DMS53 treated with DMSO at 0.1 percent for 48 hours (cell line): ENCODE results near the gene MEIS2.

Experiments
- DNase-seq: peaks from one replicate; lab custom pipeline; 2025; ENCODE audit not compliant: unreplicated experiment; lab: John Stamatoyannopoulos, UW

The MEIS2 gene

DNA sequence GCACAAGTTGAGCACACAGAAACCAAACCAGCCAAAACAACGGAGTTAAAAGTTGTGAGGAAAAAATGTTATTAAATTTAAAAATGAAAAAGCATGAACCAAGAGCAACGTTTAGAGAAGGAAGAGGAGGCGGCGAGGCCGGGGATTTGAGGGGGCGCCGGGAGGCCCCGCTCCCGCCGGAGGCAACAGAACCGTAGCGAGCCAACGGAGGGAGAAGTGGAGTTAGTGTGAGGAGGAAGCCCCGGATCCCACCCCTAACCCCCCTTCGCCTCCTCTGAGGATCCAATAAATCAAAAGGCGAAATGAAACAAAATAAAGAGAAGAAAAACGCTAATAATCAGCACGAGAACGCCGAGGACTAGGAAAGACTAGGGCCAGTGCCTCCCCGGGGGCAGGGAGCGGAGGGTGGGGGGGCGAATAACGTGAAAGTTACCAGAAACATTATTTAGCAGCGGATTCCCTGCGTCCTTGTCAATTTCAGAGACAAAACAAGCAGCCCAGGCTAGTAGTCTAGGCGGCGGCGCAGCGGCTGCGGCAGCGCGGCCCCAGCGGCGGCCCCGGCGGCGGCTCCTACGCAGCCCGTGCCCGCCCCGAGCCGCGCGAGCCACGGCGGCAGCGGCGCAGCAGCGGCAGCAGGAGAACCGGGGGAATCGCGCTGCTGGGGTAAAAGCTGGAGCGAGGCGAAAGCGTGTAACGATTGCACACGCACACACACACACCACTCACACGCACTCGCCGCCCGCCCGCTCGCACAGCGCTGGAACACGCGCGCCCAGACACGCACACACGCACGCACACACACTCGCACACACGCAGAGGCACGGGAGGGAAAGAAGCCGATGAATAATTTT lies 1.7 kb downstream of the MEIS2 start:
- DNase-seq, result peak; percentile 12

DNA sequence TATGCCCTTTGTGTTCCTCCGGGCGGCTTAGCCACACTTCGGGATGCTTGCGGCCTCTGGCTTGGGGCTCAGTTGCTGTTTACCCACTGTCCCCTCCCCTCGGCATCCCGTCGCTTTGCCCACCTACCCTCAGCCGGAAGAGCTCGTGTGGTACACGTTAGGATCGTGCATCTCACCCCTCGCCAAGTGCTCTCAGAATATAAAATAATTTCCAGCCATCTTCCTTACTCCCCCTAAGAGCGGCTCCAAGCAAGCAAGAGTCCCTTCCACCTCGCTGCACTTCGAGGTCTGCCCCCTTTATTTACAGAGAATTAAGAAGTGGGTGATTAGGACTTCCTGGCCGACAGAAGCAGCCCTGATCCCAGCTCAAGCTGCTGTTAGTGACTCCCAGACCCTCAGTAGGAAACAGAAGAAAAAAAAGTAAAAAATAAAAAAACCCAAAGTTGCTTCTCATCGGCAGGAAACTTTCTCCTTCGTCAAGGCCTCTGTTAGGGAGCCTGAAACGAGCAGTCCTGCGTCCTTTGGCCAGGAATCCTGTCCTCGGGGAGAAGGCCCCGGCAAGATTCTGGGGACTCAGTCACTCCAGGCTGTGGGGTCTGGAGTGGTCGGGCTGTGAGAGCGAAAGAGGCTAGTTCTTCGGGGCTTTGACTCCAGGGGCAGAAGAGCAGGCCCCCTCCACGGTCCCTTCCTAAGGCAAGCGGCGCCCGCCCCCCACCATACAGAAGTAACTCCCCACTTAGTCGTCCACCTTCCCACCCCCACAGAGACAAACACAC lies 3.0 kb downstream of the MEIS2 start:
- no peak for DNase-seq

DNA sequence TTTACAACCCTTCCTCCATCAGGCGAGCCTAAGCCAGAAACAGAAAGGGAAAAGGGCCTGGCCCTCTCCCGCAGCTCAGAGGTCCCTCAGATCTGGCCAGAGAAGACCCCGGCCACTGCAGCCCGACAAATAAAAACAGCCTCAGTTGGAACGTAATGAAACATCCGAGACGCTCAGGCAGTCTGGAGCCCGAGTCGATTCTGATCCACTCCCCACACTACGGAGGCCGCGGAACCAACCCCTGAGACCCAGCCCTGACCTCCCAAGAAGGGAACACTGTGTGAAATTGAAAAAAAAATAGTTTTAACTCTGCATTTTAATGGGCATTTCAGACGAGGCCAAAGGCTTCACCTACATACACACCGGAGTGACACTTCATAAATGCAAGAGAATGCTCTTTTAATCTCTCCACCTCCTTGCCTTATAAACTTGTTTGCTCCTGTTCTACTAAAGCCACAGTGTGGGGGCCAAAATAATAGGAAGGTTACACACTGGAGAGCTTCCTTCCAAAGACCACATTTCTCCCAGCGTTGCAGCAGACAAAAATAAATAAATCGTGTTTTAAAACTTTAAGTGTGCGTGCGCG lies 3.7 kb downstream of the MEIS2 start:
- DNase-seq, result no peak

DNA sequence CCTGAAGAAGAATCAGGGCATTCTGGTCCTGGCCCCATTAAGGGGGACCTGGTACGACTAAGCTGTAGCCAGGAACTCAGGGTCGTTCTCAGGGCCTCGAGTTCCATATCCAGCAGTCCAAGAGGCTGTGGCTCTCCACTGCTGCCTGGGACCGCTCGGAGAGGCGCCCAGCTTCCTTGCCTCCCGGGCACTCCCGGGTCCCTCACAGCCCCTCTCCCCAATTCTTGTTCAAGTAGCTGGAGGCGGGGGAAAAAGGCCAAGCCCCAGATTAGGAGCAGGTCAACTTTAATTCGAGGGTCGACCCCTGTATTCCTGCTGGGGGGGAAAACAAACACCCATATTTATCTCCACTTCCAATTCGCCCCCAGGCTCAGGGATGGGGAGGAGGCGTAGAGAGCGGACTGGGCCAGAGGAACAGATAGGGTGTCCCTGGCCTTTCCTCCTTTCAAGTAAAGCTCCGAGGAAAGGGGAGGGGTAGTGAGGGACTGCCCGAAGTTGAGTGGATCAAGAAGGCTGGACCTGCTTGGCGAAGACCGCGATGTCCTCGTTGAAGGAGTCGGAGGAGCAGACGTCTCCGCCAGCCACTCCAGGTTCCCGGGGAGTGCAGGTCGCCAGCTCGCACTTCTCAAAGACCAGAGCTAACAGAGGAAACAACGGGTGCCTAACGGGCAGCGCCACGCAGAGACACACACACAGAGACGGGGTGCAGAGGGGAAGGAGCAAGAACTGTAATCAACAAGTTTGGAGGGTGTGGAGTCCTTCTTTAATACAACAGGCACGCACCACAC lies 4.4 kb downstream of the MEIS2 start:
- DNase-seq, result no peak

DNA sequence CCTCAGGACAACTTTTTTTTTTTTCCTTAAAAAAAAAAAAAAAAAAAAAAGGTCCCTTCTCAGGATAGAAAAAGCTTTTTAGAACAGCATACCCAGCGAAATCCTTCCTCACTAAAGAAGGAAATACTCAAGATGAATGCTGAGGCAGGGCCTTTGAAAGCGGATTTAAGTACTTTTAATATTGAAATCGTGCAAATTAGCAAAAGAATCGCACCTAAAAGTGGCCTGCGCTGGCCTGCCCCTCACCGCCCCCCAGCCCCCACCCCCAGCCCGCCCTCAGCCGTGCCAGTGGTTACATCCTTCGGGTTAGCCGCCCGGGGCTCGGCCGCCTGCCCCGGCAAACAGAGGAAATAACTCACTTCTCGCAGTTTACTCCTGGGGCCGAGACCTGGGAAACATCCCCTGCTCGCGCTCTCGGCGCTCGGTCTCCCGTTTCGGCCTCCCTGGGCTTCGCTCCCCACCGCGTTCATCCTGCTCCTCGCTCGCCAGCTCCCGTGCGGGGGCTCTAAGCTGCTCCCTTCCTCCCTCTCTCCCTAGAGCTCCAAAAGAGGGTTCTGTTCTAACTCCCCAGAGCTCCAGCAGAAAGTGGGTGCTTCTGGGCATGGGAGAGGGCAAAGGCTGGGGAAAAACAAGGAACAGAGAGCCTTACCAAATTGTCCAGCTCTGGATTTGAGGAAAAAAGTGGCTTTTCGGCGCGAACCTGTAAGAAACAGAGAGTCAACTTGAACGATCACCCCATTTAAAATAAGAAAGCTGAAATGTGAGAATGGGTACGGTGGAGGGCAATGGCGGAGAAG lies 5.2 kb downstream of the MEIS2 start:
- DNase-seq, result no peak

DNA sequence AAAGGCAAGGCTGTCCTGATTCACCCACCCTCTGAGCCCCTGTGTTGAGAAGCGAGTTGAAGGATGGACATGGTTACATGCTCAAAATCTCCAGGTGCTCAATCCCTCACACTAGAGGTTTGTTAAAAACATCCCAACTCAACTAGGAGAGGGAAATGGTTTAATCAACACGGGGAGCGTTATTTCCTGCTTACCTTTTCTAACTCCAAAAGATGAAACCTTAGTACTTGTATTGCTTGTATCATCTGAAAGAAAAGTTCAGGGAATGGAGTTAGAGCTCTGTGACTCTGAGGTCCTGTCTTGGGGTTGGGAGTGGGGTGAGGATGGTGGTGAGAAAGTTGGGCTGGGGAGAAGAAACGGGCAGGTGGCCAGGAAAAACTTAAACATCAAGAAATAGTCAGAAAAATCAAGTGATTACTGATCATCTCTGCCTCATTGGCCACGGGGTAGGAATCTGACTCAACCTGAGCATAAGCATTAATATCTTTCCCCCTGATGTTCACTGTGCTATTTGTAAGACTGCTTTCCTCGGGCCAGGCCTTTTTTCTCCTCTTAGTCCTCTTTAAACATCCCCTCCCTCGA lies 5.9 kb downstream of the MEIS2 start:
- no peak for DNase-seq

DNA sequence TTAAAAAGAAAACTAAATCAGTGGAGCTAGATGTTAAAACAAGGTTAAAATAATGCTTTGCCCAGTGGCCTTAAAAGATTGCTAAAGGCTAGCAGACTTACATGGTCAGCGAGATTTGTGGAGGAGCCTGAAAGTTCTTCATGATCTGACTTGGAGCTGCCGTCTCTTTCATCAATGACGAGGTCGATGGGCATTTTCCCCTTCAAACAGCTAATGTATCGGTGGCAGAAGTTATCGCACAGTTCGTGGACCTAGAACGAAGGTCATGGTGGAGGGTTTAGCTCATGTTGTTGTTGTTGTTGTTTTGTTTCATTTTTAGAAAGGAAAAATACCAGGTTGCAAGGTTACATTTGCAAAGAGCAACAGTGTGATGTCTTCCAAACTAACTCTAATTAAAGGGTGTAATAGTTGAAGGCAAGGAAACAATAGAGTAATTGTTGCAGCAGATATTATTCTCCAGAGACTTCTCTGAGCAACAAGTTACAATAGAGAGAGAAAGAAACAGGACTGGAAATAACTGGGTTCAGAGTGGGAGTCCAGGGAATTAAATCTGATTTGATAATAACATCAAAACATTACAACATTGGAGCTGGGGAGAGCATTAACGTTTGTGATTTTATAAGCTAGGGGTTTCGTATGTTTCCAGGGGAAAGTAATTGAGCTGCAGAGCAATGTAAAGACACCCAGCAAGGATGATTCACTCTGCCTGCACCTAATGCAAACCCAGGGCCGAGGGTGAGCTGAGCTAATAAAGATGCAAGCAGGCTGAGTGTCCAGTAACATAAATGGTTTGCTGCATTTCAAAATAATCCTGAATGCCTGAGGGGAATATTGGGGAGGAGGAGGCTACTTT lies 6.6 kb downstream of the MEIS2 start:
- DNase-seq, result no peak

DNA sequence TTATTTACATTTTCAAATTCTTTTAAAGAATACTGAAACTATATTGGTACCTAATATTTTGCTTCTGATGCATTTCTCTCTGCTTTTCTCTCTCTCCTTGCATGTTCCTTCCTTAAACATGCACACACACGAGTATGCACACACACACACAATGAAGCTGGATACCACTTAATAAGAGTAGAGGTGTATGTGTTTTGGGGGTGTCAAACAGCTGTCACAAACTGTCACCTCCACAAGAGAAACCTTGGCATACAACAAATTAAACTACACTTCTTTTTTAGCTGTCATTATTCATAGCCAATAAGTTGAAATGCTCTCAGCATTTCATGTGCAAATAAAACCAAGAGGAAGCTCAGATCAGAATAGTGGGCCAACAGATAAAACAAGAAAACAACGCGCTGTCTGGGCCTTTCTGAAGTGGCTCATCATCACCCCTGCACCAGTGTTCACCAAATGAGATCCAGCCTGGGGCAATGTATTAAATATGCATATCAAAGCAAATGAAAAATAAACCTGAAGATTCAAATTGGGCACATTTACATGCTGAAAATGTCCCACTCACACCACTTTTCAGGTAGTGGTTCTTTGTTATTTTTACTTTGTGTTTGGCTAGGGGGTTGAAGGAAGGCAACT lies 9.7 kb downstream of the MEIS2 start:
- DNase-seq, result no peak

DNA sequence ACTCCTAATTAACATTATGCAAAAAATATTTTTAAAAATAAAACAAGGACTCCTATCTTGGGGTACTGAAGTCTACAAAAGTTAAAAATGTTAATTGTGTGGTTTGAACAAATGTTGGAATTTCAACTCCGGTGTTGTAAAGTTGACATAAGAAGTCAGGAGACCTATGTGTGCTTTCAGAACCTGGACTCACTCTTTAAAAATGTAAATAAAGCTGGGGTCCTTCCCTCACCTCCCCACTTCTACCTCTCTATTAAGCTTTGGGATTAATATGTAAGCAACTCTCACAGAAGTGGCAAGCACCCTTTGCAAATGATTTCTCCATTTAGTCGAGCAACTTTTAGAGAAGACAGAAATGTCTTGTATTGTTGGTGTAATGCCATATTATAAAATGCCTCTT lies 11.9 kb downstream of the MEIS2 start:
- no peak for DNase-seq

DNA sequence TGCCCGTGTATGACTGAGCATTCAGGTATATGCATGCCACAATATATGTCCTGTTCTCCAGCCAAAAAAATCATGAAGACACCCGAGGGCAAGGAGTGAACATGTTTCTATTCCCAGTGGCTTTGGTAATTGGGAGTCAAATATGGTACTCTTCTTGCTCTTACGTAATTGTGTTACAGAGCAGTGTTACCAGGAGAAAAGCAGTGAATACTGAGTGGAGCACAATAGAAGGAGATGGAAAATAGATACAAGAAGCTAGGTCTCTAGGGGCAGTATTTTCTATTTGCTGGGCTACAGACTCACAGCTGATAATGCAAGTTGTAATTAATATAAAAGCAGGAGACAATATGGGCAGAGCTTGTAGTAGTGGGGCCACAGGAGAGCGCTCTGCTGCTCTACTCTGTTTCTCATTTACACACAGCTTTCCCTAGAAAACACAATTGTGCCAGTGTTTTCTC lies 13.2 kb downstream of the MEIS2 start:
- DNase-seq, result no peak

DNA sequence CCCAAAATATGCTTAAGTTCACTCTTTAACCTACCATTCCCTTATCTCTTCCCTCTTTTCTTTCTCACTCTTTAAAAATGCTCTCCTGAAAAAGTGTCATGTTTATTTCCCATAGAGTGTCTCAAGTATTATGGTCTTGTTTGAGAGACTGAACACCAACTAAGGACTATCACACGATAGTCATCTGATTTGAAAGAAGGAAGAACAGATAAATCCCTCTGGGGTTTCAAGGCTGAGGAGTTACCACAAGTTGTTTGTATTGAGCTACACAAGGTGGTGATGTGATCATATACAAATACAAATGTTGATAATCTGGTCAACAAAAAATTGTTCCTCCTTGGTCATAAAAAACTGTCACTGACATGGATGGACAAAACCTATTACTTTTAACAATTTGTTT lies 13.8 kb downstream of the MEIS2 start:
- DNase-seq, result no peak

DNA sequence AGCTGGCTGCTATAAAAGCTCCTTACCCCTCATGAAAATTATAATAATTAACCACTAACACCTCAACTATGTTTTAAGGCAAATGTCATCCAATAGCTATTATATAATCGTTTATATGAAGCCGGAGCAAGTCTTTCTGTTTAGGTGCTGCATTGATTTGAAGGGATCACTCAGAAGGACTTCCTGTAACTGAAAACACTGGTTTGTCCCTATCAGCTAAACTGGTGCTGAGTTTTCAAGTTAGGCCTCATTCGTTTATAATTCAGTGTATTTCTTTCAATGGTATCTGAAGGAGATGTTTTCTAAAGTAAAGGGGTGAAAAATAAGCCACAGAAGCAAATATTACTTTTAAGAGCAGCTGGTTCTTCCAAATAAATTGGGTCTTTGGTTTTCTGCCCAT lies 14.2 kb downstream of the MEIS2 start:
- no peak for DNase-seq

DNA sequence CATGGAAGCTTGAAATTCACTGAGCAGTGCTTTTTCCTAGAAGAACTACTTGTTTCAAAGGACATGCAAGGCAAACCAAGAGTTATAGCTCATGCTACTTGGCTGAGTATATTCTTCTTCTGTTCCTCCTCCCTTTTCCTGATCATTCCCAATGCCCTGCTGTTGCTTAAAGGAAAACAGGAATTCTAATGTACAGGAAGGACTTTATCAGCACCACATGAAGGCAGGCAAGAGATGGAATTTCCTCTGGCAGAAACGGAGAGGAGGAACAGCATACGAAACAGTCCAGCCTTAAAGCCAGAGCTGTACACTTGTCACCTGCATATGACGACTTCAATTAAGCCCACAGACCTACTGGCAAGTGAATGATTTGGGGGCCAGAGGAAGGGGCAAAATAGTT lies 15.7 kb downstream of the MEIS2 start:
- no peak for DNase-seq

DNA sequence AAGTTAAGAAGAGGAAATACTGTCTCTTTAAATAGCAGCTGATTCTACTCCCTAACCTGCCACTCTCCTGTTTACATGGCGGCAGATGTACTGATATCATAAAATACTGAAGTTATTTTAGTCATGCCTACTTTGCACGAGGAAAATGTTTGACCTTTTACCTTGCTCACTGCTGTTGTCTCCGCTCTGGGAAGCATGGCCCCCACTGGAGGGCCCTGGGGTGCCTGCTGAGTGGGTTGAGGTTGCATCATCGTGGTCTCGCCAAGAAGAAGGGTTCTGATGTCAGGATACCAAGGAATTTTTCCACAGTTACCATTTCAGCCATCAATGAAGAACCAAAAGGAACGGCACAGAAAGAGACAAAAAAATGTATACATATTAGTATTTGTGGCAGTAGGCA lies 16.7 kb downstream of the MEIS2 start:
- DNase-seq, result no peak

DNA sequence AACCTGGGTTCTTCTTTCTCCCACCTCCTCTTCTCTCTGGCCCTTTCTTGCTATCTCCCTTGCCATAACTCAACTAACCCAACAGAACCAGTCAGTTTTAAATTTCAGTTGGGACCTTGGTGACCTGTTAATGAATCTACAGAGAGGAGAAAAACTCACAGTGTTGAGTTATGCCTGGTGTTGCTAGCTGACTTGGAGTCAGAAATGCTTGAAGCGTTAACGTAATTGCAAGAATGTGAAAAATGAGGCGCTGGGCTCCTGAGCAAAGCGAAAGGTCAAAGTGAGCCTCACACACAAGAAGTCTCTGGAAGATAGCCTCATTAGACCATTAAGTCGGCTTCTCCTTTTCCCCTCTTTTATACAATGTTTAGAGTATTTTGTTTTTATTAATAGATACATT lies 18.4 kb downstream of the MEIS2 start:
- no peak for DNase-seq

DNA sequence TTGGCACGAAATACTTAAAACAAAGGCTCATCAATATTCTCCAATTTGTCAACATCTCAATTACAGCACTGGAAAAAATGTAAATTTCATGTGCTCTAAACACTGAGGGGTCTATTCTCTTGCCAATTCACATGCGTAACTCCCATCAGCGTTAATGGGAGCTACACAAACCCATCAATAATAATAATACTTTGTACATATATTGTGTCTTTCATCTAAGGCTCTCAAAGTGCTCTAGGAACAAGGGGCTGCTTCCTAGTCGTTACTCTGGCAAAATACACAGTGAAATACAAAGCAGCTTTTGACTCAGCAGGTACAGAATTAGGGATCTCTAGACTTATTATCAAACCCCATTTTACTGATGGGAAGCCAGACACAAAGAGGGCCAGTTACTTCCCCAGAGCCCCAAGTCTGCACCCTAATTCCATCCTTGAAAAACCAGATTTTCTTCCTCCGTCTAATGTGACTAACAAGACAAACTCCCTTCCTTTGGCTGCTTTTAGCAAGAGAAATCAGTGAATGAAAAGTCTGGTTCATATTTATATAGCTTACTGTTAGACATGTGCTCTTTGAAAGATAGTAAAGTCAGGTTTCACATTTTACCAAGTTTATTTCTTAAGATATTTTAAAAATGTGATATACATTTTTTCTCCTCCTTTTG lies 20.0 kb downstream of the MEIS2 start:
- no peak for DNase-seq

DNA sequence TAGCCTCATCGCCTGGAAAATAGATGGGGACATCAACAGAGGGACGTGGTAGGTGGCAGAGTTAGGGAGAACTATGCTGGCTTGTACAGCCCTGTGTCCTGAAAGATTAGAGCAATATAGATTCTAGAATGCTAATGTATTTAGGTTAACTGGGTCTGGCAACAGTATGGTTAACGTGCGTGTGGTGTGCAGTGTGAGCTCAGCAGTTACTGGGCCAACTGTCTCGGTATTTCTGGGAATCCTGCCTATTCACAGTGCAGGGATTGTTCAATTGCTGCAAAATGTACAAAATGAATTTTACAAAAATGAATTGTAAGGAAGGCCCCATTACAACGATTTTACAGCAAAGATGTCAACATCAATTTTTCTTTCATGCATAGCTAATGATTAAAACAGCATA lies 20.6 kb downstream of the MEIS2 start:
- DNase-seq, result no peak

DNA sequence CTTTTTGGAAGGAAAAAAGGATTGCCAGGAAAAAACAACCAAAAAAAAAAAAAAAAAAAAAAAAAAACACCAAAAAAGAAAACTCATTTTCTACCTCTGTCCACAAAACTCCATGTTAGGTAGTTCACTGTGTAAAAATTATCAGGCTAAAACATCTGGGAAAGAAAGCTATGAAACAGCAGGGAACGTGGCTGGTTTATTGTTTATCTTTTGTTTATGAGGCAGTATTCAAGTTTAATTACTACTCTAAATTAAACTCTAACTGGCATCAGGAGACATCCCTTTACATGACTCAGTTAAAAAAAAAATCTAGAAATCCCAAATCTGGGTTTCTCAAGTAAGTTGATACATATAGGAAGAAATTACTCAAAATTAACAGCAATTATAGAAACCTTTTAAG lies 21.8 kb downstream of the MEIS2 start:
- DNase-seq, result no peak
